Brain microvascular endothelial cell (primary cell): ENCODE measurements around the gene ZNG1F.
"Not testable (repeated sequence)": the region's sequence is repeated elsewhere in the genome, so short reads cannot be mapped to it uniquely, and the experiment has no call there.

Experiments
- DNase-seq: peaks from one replicate; pipeline ENCODE4 v3.0.0-alpha.2; 2020
- H3K27ac ChIP-seq: fragments of 250-450 bp; sonication (Bioruptor Pico); 2 replicates; pipeline ENCODE4 v1.5.1; 2020; ENCODE audit warnings: mild to moderate bottlenecking, moderate library complexity
- H3K27me3 ChIP-seq: fragments of 250-450 bp; sonication (Bioruptor Pico); replicated peaks from 2 replicates; pipeline ENCODE4 v1.5.1; 2020; ENCODE audit warnings: mild to moderate bottlenecking
- H3K36me3 ChIP-seq: fragments of 250-450 bp; sonication (Bioruptor Pico); replicated peaks from 2 replicates; pipeline ENCODE4 v1.5.1; 2020; ENCODE audit warnings: mild to moderate bottlenecking
- H3K4me3 ChIP-seq: 2 replicates; pipeline ENCODE4 v1.5.1; 2011; ENCODE audit warnings: low read depth, mild to moderate bottlenecking, control low read depth, low read length, moderate library complexity
- in situ Hi-C: cut with HindIII; loops from 2 replicates; pipeline ENCODE4 v1.10.0; 2017; ENCODE audit warnings: low sequenced_read_pairs, low pct_ligation_motif_present

ZNG1F gene

GRCh38 chr9:41141878-41142277, 47.2 kb downstream of the ZNG1F start:
- DNase-seq, H3K4me3 ChIP-seq, H3K27me3 ChIP-seq, H3K36me3 ChIP-seq, H3K27ac ChIP-seq, in situ Hi-C loops: not testable (repeated sequence)

- H3K27me3 ChIP-seq, H3K36me3 ChIP-seq, H3K4me3 ChIP-seq, in situ Hi-C loops, H3K27ac ChIP-seq, DNase-seq: not testable (repeated sequence)
These were observed 60.5 kb downstream of the ZNG1F start, which contains the start of gene FOXD4L6 for GRCh38 chr9:41128581-41128980. Gene FOXD4L6, minus strand, starts transcription at chr9:41128681. Its CDS starts 298 bp downstream, at chr9:41128383.

DNA sequence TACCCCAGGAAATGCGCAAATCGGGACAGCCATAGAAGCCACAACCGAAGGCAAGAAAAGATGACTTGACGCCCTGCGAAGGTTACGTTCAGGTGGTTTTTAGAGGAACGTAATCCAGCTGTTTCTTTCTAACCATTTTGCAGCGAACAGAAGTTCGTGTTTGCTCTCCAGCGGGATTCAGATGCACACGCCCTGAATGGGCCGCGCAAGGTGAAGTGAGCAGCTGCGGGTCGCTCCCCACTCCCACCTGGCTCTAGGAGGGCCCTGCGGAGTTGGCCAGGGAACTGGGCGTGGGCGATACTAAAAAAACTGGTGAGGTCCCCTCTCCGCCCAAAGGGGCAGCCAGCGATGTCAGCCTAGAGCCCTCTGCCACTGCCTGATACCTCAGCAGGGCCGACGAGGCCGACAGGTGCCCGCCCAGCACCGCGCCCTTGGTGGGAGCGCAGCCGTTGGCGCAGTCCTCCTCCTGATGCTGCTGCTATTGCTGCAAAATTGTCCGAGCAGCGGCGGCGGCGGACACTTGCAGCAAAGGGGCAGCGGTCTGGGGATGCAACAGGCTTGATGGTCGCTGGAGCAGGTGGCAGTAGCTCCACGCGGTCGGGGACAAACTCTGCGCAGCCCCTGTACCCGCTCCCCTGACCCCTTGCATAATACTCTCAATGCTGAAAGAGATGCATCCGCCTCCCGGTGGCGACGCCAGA, 62.2 kb downstream of the ZNG1F start:
- H3K27ac ChIP-seq, H3K4me3 ChIP-seq, H3K36me3 ChIP-seq, H3K27me3 ChIP-seq, in situ Hi-C loops, DNase-seq: not testable (repeated sequence)

GRCh38 chr9:41125936-41126335, 63.2 kb downstream of the ZNG1F start:
- H3K36me3 ChIP-seq, DNase-seq, H3K27ac ChIP-seq, in situ Hi-C loops, H3K4me3 ChIP-seq, H3K27me3 ChIP-seq: not testable (repeated sequence)

DNA sequence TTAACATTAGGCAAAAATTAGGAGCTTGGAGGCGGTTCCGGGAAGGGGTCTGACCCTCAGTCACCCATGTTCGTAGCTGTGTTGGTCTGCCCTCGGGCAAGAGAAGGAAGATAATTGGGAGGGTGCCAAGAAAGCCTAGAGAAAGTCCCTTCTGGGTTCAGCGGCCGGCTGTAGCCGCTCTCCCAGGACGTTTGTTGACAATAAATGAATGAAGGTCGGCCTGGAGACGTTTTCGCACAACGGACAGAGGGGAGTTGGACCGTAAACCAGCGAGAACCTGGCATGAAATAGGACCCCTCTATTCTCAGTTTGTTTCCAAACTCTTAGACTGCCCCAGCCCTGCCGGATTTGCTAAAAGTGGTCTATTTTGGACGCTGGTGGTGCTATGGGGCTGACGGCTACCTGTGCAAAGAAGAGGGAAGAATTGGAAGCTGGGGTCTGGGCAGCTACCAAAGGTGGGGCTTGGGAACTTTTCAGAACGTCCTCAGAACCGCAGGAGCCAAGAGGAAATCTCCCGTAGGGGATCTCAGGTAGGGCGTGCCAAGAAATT, 63.9 kb downstream of the ZNG1F start:
- H3K27me3 ChIP-seq, H3K36me3 ChIP-seq, DNase-seq, in situ Hi-C loops, H3K4me3 ChIP-seq, H3K27ac ChIP-seq: not testable (repeated sequence)

GRCh38 chr9:41124250-41125108, 64.6 kb downstream of the ZNG1F start:
- H3K27me3 ChIP-seq, in situ Hi-C loops, H3K27ac ChIP-seq, H3K4me3 ChIP-seq, H3K36me3 ChIP-seq, DNase-seq: not testable (repeated sequence)

- H3K4me3 ChIP-seq, H3K27ac ChIP-seq, in situ Hi-C loops, H3K27me3 ChIP-seq, H3K36me3 ChIP-seq, DNase-seq: not testable (repeated sequence)
These were observed 65.3 kb downstream of the ZNG1F start for GRCh38 chr9:41123812-41124211.

DNA sequence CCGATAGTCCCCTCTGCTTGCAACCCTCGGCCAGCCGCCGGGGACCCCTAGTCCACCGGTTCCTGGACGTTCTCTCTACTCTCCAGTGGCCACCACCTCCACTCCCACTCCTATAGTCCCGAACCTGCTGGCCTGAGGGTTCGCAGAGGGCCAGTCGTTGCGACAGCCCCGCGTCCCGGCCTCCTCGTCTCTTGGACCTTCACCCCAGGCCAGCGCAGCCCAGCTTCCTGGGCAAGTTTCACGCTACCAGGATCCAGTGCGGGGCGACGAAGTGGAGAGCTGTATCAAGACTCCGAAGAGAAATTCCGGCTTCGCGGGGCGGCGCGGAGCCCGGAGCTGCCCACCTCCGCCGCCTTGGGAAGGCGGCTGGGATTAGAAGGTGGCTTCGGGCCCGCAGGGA, 65.7 kb downstream of the ZNG1F start:
- H3K36me3 ChIP-seq, H3K4me3 ChIP-seq, in situ Hi-C loops, H3K27ac ChIP-seq, H3K27me3 ChIP-seq, DNase-seq: not testable (repeated sequence)

- H3K4me3 ChIP-seq, H3K27ac ChIP-seq, in situ Hi-C loops, DNase-seq, H3K27me3 ChIP-seq, H3K36me3 ChIP-seq: not testable (repeated sequence)
These were observed 68.4 kb downstream of the ZNG1F start for GRCh38 chr9:41120696-41121095.

GRCh38 chr9:41119719-41120118, 69.4 kb downstream of the ZNG1F start:
- H3K27me3 ChIP-seq, H3K4me3 ChIP-seq, H3K27ac ChIP-seq, in situ Hi-C loops, DNase-seq, H3K36me3 ChIP-seq: not testable (repeated sequence)

GRCh38 chr9:41119311-41119710, 69.8 kb downstream of the ZNG1F start:
- H3K4me3 ChIP-seq, H3K27ac ChIP-seq, H3K27me3 ChIP-seq, in situ Hi-C loops, DNase-seq, H3K36me3 ChIP-seq: not testable (repeated sequence)

DNA sequence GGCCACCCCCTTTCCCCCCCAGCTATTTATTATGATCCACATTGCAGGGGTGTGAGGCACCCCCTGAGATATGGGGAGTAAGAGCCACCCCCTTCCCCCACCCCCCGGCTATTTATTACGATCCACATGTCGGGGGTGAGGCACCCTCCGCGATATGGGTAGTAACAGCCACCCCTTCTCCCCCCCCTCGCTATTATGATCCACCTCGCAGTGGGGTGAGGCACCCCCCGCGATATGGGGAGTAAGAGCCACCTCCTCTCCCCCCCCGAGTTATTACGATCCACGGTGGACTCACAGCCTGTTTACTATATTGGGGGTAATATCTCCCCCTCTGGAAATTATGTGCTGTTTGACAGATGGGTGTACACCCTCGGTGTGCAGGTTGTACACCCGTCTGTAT, 75.8 kb downstream of the ZNG1F start:
- in situ Hi-C loops, DNase-seq, H3K27me3 ChIP-seq, H3K36me3 ChIP-seq, H3K27ac ChIP-seq, H3K4me3 ChIP-seq: not testable (repeated sequence)

GRCh38 chr9:41111414-41111813, 77.7 kb downstream of the ZNG1F start:
- H3K27ac ChIP-seq, H3K36me3 ChIP-seq, in situ Hi-C loops, H3K27me3 ChIP-seq, H3K4me3 ChIP-seq, DNase-seq: not testable (repeated sequence)
